ENCODE measurements around the gene PRPS2.
A peak's percentile ranks its signal among the peaks of the same experiment; 100 is the strongest.

DNA sequence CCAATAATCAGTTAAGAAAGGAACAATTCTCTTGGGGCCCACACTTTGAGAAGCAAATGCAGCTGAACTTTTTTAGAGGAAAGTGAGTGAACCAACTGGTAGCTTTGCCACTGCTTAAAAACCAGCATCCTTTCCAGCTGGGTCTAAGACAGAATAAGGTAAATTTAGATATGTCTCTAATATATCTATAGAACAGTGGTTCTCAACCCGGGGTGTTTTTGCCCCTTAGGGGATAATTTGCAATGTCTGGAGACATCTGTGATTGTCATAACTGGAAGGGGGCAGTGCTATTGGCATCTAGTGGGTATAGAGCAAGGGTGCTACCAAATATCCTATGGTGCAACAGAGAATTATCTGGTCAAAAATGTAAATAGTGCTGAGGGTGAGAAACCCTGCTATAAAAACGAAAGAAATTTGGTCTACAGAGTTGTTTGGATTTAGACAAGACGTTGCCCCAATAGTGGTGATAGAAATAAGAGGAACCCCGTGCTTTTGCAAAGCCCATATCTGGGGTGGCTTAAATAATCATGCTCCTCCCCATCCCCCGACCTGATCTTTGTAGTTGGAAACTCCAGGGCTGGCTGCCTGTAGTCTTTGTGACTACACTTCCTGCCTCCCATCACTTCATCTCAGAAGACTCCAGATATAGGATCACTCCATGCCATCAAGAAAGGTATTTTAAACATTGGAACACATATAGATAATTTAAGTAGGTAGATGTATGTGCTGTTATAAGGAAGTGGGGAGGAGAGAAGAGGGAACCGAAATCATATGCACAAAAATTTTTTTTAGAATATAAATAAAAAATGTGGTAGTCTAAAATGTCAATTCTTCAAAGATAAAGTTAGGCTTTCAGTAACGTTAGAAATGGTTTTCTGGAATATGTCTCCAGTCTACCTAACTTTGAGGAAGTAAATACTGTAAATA lies 75.5 kb downstream of the PRPS2 start, which contains the start of gene TLR7:
- TF ChIP-seq POLR2AphosphoS5 (IDR thresholded peaks at IDR 0.05; ENCODE audit: low read depth, low read length) (no peak; the same call in 1 of the 2 replicates), TAF1 (IDR thresholded peaks at IDR 0.05; ENCODE audit: low read depth, low read length) (0 out of 2 replicates have a peak, but pooled peaks have one; percentile 20)

All from GM12891 (cell line).